ENCODE data around the gene PDGFD.

PDGFD gene

GRCh38 chr11:104164028-104164520 lies at the start of gene PDGFD:
Gene PDGFD, minus strand, starts transcription at chr11:104164147.
- peak within 1 kb of the TSS; percentile 79 for H3K4me3 ChIP-seq

GRCh38 chr11:104206936-104207335 lies 43.0 kb upstream of the PDGFD start:
- Histone ChIP-seq H3K9me3 (ENCODE audit: low read depth, low read length) (no peaks in the 10 kb centered on the region), H3K27ac (no peak overlapping the region), H3K9ac (ENCODE audit: insufficient read length) (no peak overlapping the region), H3K36me3 (ENCODE audit: insufficient read depth, low read length) (no peaks in the 10 kb centered on the region), H3K4me3 (no peak overlapping the region)
- TF ChIP-seq FOXP2 (optimal IDR thresholded peaks at IDR 0.05; ENCODE audit: control extremely low read depth, extremely low read length, insufficient read depth) (no peak), EZH2 (IDR thresholded peaks at IDR 0.05) (no peak), POLR2AphosphoS5 (IDR thresholded peaks at IDR 0.05; ENCODE audit: borderline replicate concordance, low read depth, low read length) (no peak)
- DNase-seq (ENCODE audit: low read depth, low spot score) = no peak

More at GRCh38 chr11:104164028-104164520, at the start of gene PDGFD:
- Histone ChIP-seq H3K36me3 (ENCODE audit: insufficient read depth, low read length) (no peaks in the 10 kb centered on the region), H3K27ac (no peak within 1 kb of the TSS), H3K9ac (ENCODE audit: insufficient read length) (peak within 1 kb of the TSS; percentile 49), H3K9me3 (ENCODE audit: low read depth, low read length) (no peaks in the 10 kb centered on the region)
- no peak; the same call in 1 of the 2 replicates for TF ChIP-seq POLR2AphosphoS5 (IDR thresholded peaks at IDR 0.05; ENCODE audit: borderline replicate concordance, low read depth, low read length)
- no peak for TF ChIP-seq EZH2 (IDR thresholded peaks at IDR 0.05)
- TF ChIP-seq FOXP2 (optimal IDR thresholded peaks at IDR 0.05; ENCODE audit: control extremely low read depth, extremely low read length, insufficient read depth) = no peak
- no peak for DNase-seq (ENCODE audit: low read depth, low spot score)

DNA sequence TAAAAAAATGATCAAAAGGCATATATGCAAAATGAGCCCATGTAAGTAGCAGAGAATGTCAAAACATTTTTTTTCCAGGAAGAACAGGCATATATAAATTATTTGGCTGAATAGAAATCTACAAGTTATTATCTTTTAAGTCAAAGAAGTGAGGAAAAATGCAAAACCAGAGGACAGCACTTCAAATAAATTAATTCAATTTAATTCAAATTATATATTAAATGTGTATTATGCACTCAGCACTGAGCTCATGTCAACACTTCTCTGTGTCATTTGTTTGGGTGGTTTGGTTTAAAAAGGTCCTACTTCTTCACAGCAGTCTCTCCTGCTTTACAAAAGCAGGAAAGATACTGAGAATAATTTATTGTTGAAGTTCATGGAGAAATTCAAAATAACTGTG lies 41.9 kb upstream of the PDGFD start:
- H3K27ac ChIP-seq = no peak overlapping the region
- no peak for DNase-seq (ENCODE audit: low read depth, low spot score)
- no peaks in the 10 kb centered on the region for H3K36me3 ChIP-seq (ENCODE audit: insufficient read depth, low read length)
- H3K4me3 ChIP-seq = no peak overlapping the region
- H3K9me3 ChIP-seq (ENCODE audit: low read depth, low read length) = no peaks in the 10 kb centered on the region
- no peak overlapping the region for H3K9ac ChIP-seq (ENCODE audit: insufficient read length)
- TF ChIP-seq FOXP2 (optimal IDR thresholded peaks at IDR 0.05; ENCODE audit: control extremely low read depth, extremely low read length, insufficient read depth) (no peak), EZH2 (IDR thresholded peaks at IDR 0.05) (no peak), POLR2AphosphoS5 (IDR thresholded peaks at IDR 0.05; ENCODE audit: borderline replicate concordance, low read depth, low read length) (no peak)

GRCh38 chr11:104200688-104201087 lies 36.7 kb upstream of the PDGFD start:
- Histone ChIP-seq H3K36me3 (ENCODE audit: insufficient read depth, low read length) (no peaks in the 10 kb centered on the region), H3K9me3 (ENCODE audit: low read depth, low read length) (no peaks in the 10 kb centered on the region), H3K4me3 (no peak overlapping the region), H3K9ac (ENCODE audit: insufficient read length) (no peak overlapping the region), H3K27ac (no peak overlapping the region)
- no peak for TF ChIP-seq FOXP2 (optimal IDR thresholded peaks at IDR 0.05; ENCODE audit: control extremely low read depth, extremely low read length, insufficient read depth)
- no peak for TF ChIP-seq POLR2AphosphoS5 (IDR thresholded peaks at IDR 0.05; ENCODE audit: borderline replicate concordance, low read depth, low read length)
- no peak for TF ChIP-seq EZH2 (IDR thresholded peaks at IDR 0.05)
- DNase-seq (ENCODE audit: low read depth, low spot score) = no peak

DNA sequence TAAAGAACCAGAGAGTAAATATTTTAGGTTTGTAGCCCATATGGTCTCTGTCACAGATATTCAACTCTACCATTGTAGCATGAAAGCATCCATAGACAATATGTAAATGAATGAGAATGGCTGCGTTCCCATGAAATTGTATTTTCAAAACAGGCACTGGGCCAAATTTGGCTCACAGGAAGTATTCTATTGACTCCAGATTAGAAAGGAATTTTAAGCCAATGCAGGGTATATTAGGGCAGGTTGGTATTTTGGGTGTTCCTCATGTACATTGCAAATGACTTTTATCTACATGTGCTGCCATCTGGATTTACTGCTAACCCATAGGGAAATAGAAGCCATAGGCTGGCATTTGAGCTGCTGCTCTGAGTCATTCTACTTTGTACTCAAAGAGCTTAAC lies 35.1 kb upstream of the PDGFD start:
- H3K36me3 ChIP-seq (ENCODE audit: insufficient read depth, low read length) = no peaks in the 10 kb centered on the region
- DNase-seq (ENCODE audit: low read depth, low spot score) = peak; percentile 68
- TF ChIP-seq FOXP2 (optimal IDR thresholded peaks at IDR 0.05; ENCODE audit: control extremely low read depth, extremely low read length, insufficient read depth) (no peak), POLR2AphosphoS5 (IDR thresholded peaks at IDR 0.05; ENCODE audit: borderline replicate concordance, low read depth, low read length) (no peak), EZH2 (IDR thresholded peaks at IDR 0.05) (no peak)
- no peak overlapping the region for H3K9ac ChIP-seq (ENCODE audit: insufficient read length)
- 0 out of 2 replicates have a peak overlapping the region, but pooled peaks have one; percentile 17 for H3K4me3 ChIP-seq
- H3K9me3 ChIP-seq (ENCODE audit: low read depth, low read length) = no peaks in the 10 kb centered on the region
- peak overlapping the region; percentile 68 for H3K27ac ChIP-seq

GRCh38 chr11:104198576-104198975 lies 34.6 kb upstream of the PDGFD start:
- TF ChIP-seq EZH2 (IDR thresholded peaks at IDR 0.05) (no peak), POLR2AphosphoS5 (IDR thresholded peaks at IDR 0.05; ENCODE audit: borderline replicate concordance, low read depth, low read length) (no peak; the same call in 1 of the 2 replicates), FOXP2 (optimal IDR thresholded peaks at IDR 0.05; ENCODE audit: control extremely low read depth, extremely low read length, insufficient read depth) (no peak)
- 0 out of 2 replicates have a peak overlapping the region, but pooled peaks have one; percentile 17 for H3K4me3 ChIP-seq
- no peaks in the 10 kb centered on the region for H3K9me3 ChIP-seq (ENCODE audit: low read depth, low read length)
- no peaks in the 10 kb centered on the region for H3K36me3 ChIP-seq (ENCODE audit: insufficient read depth, low read length)
- peak; percentile 64 for DNase-seq (ENCODE audit: low read depth, low spot score)
- peak overlapping the region; percentile 68 for H3K27ac ChIP-seq
- no peak overlapping the region for H3K9ac ChIP-seq (ENCODE audit: insufficient read length)

GRCh38 chr11:104191124-104191523 lies 27.2 kb upstream of the PDGFD start:
- no peak overlapping the region for H3K27ac ChIP-seq
- no peaks in the 10 kb centered on the region for H3K9me3 ChIP-seq (ENCODE audit: low read depth, low read length)
- no peak overlapping the region for H3K9ac ChIP-seq (ENCODE audit: insufficient read length)
- no peak overlapping the region for H3K4me3 ChIP-seq
- TF ChIP-seq FOXP2 (optimal IDR thresholded peaks at IDR 0.05; ENCODE audit: control extremely low read depth, extremely low read length, insufficient read depth) = no peak
- TF ChIP-seq EZH2 (IDR thresholded peaks at IDR 0.05) = no peak
- TF ChIP-seq POLR2AphosphoS5 (IDR thresholded peaks at IDR 0.05; ENCODE audit: borderline replicate concordance, low read depth, low read length) = no peak
- no peaks in the 10 kb centered on the region for H3K36me3 ChIP-seq (ENCODE audit: insufficient read depth, low read length)
- no peak for DNase-seq (ENCODE audit: low read depth, low spot score)

DNA sequence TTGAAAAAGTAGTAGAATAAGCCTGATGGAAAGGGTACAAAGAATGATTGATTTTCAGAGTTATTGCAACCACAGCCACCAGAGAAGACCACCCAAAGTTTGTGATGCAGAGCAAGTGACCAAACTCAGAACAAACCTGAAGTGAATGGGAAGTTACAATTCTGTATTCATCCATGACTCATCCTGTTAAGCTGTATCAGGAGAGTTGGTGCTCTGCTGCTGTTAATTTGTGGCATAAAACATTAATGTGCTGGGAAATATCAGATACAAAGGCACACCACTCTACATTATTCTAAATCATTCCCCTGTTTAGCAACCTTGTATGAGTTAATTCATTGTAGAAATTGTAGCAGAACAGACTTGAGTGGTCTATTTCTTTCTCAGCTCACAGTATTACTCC lies 19.6 kb upstream of the PDGFD start:
- Histone ChIP-seq H3K9ac (ENCODE audit: insufficient read length) (no peak overlapping the region), H3K9me3 (ENCODE audit: low read depth, low read length) (no peaks in the 10 kb centered on the region), H3K27ac (no peak overlapping the region), H3K36me3 (ENCODE audit: insufficient read depth, low read length) (no peaks in the 10 kb centered on the region), H3K4me3 (no peak overlapping the region)
- TF ChIP-seq FOXP2 (optimal IDR thresholded peaks at IDR 0.05; ENCODE audit: control extremely low read depth, extremely low read length, insufficient read depth) = no peak
- TF ChIP-seq POLR2AphosphoS5 (IDR thresholded peaks at IDR 0.05; ENCODE audit: borderline replicate concordance, low read depth, low read length) = no peak
- TF ChIP-seq EZH2 (IDR thresholded peaks at IDR 0.05) = no peak
- no peak for DNase-seq (ENCODE audit: low read depth, low spot score)

- Histone ChIP-seq H3K4me3 (no peak overlapping the region), H3K9me3 (ENCODE audit: low read depth, low read length) (no peaks in the 10 kb centered on the region), H3K9ac (ENCODE audit: insufficient read length) (no peak overlapping the region), H3K36me3 (ENCODE audit: insufficient read depth, low read length) (no peaks in the 10 kb centered on the region), H3K27ac (no peak overlapping the region)
- no peak for TF ChIP-seq POLR2AphosphoS5 (IDR thresholded peaks at IDR 0.05; ENCODE audit: borderline replicate concordance, low read depth, low read length)
- no peak for TF ChIP-seq EZH2 (IDR thresholded peaks at IDR 0.05)
- TF ChIP-seq FOXP2 (optimal IDR thresholded peaks at IDR 0.05; ENCODE audit: control extremely low read depth, extremely low read length, insufficient read depth) = no peak
- no peak for DNase-seq (ENCODE audit: low read depth, low spot score)
Measured at GRCh38 chr11:104175769-104176168, 11.8 kb upstream of the PDGFD start.

Measured in SK-N-MC (cell line).